ENCODE data around the gene RBP2.

The RBP2 gene

DNA sequence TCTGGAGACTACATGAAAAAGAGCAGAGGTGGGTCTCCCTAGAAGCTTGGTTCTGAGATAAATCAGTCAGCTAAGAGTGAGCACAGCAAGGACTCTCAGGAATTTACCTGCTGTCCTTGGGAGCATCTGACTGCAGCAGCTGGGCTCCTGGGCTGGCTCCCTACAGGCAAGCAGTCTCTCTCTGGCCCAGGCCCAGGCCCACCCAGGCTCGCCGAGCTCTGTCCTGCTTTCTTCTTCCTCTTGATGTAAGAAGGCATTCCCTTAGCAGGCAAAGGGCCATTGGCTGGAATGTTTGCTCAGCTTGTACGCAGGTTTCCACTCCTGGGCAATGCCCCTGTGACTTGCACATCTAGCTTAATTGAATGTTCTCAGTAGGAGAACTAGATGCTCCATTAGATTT is 4.3 kb upstream of the RBP2 start:
- no peak for DNase-seq (ENCODE audit: low read depth)

DNA sequence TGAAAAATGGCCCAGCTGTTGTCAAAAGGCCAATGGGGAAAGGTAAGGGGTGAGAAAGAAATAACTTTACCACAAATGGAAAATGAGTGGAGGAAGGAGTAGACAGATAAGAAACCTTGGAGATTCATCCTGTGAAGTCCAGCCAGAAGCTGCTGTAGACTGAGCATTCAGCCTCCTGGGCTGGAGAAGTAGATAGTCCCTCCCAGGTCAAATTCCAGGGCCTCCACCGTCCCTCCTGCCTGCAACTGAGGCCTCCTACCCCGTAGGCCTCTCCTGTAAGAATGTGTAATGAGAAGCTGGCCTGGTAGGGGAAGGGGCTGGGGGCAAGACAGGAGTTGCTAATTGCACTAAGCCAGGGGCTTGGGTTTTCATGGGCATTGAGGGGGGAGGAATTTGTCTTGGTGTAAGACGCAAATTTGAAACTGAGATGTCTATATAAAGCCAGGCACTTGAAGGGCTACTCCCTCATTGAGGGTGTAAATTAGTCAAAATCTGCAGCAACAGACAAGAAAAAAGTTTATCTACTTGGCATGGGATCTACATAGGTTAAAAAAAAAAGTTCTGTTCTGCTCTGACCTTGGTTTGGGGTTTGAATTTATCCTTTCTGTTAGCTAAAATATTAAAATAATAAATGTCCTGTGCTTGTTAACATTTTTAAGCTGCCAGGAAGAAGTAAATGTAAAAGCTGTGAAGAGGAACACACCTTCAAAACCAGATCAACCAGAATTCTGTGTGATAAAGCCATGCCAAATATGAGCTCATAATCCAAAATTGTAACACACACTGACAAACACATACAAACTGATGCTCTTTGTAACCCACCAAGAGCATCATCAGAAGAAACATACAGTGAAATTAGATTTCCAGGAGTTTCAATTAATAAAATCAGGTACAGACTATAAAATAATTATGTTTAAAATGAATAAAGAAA is 1.7 kb upstream of the RBP2 start:
- no peak for DNase-seq (ENCODE audit: low read depth)

DNA sequence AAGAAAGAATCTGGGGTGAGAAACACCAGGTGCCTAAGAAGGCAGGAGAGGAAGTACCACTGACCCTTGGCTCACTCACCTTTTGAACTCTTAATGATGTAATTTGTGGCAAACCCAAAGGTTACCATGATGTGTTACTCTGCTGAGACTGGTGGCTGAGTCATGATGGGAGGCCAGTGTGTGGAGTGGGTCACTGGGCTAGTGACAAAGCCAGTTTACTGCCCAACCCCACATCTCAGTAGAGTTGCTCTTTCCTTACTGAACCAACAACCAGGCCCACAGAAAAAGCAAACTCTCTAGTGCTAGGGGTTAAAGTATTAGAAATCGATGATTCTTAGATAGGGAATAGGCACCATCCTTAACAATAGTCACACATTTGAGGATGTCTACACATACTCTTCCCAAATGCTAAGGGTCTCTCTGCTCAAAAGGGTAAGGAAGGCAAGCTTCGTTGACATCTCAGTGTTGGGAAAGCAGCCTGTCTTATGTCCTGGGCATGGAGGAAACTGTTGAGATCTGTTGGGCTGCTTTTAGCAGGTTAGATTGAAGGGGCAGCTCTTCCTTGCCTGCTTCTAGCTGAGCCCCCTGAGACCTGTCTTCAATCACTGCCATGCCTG is 3.1 kb downstream of the RBP2 start:
- no peak for DNase-seq (ENCODE audit: low read depth)

DNA sequence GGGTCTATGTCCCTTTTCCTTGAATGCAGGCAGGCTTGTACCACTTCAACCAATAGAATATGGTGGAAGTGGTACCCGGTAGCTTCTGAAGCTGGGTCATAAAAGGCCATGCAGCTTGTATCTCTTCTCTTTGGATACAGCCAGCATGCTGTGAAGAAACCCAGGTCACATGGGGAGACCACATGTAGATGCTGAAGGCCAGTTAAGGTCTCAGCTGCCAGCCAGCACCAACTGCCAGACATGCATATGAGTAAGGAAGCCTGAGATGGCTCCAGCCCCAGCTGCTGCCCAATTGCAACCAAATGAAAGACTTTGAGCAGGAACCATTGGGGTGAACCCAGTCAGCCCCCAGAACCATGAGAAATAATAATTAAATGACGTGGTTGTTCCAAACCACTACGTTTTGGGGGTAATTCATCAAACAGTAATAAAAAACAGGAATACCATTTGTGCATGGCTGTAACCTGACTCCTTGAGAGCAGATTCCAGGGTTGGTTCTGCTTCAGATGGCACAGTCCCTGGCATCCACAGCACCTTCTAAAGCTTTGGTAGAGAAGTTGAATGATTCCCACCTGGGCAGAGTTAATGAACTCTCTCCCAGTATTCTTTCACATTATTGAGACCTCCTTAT is 3.8 kb downstream of the RBP2 start:
- no peak for DNase-seq (ENCODE audit: low read depth)

DNA sequence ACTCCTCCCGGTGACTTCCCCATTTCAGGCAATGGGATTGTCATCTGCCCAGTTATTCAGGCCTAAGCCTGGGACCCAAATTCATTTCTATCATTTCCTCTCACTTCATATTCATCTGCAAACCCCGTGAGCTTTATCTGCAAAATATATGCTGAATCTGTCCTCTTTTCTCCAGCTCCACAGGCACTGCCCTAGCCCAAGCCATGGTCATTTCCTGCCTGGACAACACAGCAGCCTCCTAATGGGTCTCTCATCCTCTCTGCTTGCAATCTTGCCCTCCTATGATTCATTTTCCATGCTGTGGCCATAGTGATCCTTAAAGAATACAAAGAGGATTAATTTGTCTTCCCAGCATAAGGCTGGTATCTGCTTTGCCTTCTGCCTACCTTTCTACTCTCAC is 6.1 kb downstream of the RBP2 start:
- DNase-seq (ENCODE audit: low read depth): no peak

DNA sequence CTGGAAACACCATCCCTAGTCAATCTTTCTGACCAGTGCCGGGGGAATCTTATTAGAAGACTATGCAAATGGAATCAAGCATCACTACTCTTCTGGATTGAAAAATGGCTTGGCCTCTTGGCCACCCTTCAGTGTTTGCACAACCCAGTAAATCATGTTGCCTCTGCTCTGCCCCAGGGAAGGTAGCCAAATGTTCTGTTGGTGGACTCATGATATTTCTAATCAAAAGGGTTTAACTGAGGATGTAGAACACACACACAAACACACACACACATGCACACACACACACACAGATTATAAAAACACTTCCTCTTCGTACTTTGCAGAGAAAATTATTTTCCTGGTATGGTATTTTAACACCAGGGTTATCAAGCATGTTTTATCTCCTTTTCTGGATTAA is 7.9 kb downstream of the RBP2 start:
- DNase-seq (ENCODE audit: low read depth): no peak

DNA sequence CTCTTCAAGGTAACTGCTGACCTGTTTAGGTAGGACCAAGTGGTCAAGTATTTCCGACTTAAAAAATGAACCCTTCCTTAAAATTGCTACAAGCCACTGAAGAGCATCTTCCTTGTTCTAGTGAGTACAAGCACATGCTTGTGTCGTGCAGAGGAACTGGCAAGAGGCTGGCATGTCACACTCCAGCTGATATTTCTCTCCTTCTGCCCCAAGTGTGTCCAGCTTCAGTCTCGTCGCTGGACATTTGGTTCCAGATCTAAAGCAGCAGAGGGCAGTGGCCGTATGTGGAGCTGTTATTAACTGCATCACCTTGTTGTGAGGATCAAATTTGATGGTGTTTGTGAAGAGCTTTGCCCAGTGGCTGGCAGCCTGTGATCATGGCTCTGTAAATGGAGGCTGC is 10.0 kb downstream of the RBP2 start:
- DNase-seq (ENCODE audit: low read depth): no peak

DNA sequence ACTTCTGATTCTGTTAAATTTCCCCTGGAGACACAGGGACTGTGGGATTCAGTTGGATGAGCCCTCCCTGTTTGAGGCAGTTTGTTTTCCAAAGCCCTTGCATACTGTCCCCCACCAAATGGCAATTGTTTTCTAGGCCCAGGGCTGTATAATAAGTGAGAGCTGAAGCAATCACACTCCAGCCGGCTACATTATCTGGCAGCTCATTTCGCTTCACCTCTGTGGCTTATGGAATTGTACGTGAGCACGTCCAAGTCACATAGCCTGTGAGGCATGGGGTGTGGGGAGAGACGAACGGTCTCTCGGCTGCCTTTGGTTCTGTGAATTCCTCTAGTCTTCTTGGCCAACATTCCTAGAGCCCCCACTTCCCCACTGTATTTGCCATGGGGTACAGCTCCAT is 10.7 kb downstream of the RBP2 start:
- no peak for DNase-seq (ENCODE audit: low read depth)

DNA sequence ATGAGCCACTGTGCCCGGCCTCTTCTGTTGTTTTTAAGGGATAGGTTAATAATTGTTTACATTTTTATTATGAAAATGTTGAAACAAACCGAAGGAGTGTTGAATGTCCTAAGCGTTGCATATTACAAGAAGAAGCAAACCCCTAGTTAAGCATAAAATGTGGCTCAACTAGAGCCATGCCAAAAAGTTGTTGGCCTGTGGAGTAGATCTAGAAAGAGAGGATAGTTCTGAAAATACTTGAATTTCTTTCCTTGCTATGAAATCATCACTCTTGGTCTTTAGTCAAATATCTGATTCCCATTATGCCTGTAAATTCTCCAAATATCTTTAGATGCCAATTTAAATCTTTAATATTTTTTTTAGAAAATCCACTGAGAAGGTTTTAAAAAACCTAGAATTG is 12.8 kb downstream of the RBP2 start:
- DNase-seq (ENCODE audit: low read depth): no peak

DNA sequence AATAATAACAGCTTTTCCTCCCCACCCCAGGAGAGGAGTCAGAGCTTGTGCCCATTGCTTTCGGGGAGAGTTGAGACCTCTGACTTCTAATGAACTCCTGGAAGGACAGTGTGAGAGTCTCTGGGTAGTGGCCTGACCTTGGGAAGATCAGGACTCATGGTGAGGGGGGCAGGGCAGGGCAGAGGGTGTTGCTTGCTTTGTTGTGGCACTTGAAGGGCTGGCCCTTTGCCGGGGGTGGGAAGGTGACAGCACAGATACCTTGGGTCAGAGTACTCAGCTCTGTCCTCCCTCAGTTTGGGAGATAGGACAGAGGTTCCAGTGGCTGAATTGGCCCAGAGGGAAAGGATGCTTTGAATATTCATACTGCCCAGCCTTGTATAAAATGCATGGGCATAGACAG is 15.8 kb downstream of the RBP2 start:
- no peak for DNase-seq (ENCODE audit: low read depth)

DNA sequence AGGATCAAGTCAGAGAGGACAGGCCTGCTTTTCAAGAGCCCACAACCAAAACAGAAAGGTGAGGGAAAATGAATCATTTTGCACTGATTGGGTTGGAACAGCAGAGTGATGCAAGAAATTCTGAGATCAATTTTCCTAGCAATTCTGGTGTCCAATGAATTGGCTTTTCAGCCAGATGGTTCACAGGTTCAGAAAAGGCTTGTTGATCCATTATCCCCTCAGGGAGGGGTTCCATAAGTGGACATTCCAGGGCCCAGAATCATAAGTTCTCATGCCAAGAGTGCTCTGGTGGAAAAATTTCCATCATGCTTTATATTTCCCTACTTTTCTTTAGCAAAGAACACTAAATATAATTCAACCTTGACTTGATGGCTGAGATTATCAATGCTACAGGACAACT is 16.2 kb downstream of the RBP2 start:
- DNase-seq (ENCODE audit: low read depth): no peak

DNA sequence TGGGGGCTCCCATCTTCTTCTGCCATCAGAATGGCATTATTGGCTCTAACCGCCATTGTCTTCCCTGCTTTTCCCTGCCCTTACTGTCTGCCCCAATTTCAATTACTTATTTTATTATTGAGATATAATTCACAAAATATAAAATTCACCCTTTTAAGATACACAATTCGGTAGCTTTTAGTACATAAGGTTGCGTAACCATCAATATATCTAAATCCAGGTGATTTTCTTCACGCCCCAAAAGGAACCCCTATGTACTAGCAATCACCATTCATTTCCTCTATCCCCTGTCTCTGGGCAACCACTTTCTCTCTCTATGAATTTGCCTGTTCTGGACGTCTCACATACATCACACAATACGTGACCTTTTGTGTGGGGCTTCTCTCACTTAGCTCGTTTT is 18.0 kb downstream of the RBP2 start:
- no peak for DNase-seq (ENCODE audit: low read depth)

DNA sequence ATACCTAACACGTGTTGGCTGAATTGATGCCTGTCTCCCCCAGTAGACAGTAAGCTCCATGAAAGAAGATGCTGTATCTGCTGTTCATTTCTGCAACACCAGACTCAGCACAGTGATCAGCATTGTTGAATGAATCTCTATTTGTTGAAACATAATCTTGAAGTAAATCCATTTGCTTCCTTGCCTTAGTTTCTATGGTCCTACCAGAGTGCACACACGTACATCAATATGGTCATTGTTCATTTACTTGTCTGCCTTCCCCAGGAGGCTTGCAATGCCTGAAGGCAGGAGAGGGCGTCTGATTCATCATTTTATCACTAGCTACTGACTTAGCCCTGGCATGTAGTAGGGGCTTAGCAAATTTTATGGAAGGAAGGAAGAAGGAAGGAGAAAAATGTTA is 19.2 kb downstream of the RBP2 start:
- DNase-seq (ENCODE audit: low read depth): no peak

DNA sequence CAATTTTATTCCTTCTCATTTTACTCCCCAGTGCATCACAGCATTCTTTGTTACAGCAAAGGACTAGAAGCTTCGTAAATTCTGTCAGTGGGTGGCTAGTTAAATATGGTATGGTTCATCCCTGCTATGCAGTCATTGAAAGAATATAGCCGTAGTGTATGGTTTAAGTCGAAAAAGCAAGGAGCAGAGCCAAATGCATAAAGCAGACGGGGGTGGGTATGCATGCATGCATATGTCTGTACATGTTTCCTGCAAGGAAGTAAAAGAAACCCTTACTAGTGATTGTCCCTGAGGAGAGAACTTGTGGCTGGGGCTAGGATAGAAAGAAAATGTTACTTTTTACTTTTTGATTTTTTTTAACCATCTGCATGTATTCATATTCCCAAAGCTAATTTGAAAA is 19.9 kb downstream of the RBP2 start:
- no peak for DNase-seq (ENCODE audit: low read depth)

DNA sequence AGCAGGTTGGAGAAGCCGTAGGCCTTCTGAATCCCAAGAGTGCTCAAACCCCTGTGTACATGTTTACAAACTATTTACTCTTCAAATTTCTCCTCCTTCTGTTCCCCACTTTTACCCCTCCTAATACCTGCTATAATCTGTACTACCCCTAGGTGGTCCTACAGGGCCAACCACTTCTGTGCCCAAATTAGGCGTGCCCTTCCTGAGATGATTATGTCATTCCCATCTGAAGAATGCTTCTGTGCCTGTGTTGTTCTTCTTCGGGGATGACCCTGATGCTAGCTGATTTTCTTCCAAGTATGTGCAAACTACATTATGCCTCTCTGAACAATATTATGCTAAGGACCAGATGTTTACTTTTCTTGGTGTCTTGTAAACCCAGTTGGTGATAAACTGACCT is 20.5 kb downstream of the RBP2 start:
- no peak for DNase-seq (ENCODE audit: low read depth)

DNA sequence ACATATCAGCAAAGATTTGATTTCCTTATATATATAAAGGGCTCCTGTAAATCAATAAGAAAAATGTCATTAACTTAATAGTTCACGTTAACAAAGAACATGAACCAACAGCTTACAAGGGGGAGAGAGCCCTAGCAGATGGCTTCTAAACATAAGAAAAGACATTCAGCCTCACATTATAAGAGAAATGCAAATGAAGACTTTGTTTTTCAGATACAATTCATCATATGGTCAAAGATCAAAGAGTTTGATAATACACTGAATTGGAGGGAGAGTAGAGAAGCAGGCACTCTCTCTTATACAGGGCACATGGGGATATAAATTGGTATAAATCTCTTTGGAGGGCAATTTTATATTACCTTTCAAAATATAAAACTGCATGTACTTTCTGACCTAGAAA is 21.1 kb downstream of the RBP2 start:
- no peak for DNase-seq (ENCODE audit: low read depth)

DNA sequence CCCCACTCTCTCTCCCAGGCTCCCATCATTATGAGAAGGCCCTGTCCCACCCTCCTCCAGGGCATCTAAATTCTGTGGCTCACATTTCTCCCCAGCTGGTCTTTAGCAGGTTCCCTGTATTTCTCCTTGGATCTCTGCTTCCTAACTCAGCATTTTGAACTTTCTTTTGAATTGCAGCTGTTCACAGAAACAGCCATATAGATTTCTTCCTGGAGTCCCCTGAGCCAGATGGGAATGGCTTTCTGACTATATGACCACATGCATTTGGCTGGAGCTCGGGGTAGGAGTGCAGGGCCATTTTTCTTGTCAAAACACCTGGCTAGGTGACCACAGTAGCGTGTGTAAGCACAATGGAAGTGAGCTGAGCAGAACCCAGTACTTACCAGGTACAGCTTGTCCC is 22.0 kb downstream of the RBP2 start:
- no peak for DNase-seq (ENCODE audit: low read depth)

DNA sequence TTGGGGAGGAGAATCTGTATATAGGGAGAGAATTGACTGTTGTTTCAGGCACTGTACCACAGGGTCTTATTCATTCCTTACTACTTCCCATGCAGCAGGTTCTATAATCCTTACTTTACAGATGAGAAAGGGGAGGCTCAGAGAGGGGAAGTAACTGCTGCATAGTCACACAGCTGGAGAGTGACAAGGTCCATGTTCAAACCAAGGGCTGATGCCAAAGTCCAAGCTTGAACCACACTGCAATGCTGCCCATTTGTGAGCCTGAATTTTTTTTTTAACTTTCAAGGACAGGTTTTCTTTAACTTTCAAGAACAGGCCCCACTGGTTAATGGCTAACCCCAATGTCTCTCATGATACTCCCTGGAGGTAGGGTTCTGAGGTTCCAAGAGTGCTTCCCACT is 26.2 kb downstream of the RBP2 start:
- DNase-seq (ENCODE audit: low read depth): no peak

DNA sequence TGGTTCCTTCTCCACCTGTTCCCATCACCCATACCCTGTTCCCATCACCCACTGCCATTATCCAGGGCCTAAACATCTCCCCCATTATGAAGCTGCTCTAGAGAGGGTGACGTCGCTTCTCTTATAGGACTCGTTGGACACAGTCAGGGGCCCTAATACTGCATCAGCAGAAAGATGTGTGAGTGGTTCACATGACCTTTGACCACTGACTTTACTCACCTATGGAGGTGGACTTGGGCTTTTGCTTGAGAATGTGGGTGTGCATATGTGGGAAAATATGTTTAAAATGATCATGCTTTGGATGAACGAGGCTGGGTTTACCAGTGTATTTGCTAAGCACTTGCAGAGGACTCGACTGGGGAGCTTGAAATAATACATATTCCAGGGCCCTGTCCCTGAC is 26.8 kb downstream of the RBP2 start:
- no peak for DNase-seq (ENCODE audit: low read depth)

DNA sequence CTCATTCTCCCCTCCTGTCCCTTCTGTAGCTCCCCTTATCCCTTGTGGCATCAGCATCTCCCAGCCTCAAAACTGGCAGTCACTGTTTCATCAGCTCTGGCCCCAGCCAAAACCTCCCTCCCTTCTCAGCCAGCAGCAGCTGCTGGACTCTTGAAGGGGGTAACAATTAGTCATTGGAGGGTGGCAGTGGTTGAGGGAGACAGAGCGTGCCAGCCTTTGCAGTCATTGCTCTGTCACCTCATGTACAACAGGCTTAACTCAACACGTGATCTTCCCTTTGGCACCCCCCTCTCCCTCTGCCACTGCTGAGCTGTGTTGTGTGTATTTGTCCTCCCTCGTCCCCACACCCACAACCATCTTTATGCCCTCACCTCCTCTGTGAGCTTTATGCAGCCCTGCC is 28.2 kb downstream of the RBP2 start:
- no peak for DNase-seq (ENCODE audit: low read depth)

DNA sequence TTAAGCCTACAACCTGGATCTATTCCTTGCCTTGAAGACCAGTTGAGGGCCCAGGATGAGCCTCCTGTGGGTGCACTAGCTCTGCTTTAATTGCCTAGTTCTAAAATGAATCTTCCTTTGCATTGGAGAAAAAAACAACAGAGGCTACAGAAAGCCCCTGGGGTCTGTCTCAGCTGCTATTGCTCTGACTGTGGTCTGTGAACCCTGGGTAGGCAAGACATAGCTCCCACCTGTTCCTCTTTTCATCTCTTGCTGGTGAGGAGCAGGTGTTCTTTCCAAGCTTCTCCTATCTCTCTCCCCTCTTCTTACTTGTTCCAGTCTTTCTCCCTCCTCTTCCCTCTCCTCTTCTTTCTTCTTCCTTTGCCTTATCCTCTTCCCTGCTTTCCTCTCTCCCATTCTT is 28.8 kb downstream of the RBP2 start:
- DNase-seq (ENCODE audit: low read depth): no peak

DNA sequence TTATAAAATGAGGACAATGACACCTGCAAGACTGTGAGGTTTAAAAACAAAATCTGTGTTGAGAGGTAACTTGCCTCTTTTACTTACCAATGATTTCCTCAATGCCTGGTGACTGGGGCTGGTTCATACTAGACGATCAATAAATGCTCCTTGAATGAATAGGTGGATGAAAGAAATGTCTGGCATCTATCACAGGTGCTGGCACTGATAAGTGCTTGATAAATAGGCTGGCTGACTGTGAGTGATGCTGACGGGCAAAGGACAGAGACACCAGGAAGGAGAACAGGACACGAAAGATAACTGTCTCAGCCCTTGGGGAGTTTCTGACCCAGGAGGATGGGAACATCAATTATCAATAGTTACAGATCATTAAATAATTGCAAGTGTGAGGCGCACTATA is 31.9 kb downstream of the RBP2 start:
- no peak for DNase-seq (ENCODE audit: low read depth)

DNA sequence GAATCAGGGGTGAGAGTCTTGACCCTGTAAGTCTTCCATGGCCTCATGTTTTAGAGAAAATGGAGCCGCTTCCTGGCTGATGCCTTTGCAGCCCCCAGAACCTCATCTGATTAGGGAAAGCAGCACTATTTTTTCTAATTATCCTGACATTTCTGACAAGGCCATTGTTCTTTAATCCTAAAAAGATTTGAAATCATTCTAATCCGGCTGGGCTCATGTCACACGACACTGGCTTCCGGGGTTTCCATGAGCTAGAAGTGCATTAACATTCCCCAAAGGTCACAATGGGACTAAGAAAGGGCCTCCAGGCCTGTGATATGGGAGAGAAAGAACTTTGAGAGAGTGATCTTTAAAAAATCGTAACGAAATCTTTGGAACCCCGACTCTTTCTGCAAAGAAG is 33.1 kb downstream of the RBP2 start:
- DNase-seq (ENCODE audit: low read depth): no peak

DNA sequence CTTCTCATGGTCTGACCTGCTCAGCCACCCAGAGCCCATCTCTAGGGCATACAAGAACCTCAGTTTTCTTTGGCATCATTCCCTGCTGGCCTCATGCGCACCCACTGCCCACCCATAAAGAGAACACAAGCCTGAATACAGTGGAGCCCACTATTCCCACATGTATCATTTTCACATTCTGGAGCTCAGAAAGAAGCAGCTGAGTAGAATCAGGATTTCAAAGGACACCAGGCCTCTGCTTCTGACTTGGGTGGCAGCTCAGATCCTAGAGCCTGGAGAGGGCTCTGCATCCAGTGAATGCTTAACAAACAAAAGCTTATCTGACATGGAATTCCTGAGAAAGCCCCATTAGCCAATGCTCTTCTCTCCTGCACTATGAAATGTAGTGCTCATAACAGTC is 34.7 kb downstream of the RBP2 start:
- no peak for DNase-seq (ENCODE audit: low read depth)

Data from non-pigmented ciliary epithelial cell (primary cell).